SU-DHL-6 (cell line): ENCODE measurements around the gene NUDT14.

ENCODE experiments used
- CTCF ChIP-seq: fragments of 200-600 bp; sonication (generic); IDR thresholded peaks from one replicate; pipeline ENCODE4 v1.5.1; 2017; ENCODE audit warnings: antibody characterized with exemption, mild to moderate bottlenecking, low read length, moderate library complexity; ENCODE audit not compliant: insufficient read depth, poor library complexity, severe bottlenecking
- EZH2phosphoT487 ChIP-seq: fragments of 200-600 bp; sonication (generic), shearing (Covaris generic); conservative IDR thresholded peaks from 2 replicates; pipeline ENCODE4 v1.6.1; 2018; ENCODE audit warnings: mild to moderate bottlenecking, antibody characterized with exemption, low read length, moderate library complexity, mixed read lengths

DNA sequence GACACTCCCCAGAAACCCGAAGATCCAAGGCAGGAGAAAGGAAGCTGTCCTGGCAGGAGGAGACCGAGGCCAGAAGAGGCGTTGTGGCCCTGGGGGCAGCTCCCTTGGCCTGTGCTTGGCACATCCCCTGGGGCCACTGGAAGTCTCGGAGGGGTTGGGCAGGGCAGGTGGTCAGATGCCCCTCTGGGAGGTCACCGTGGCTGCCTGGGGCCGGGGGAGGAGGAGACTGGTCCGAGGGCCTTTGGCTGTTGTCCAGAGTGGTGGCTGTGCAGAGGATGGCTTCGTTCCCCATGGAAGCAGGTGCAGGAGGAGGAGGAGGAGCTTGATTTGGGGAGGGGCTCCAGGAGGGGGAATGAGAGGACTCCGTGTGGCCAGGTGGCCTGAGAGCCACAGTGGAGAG lies 3.3 kb upstream of the NUDT14 start:
- TF ChIP-seq CTCF (no peak), EZH2phosphoT487 (no peak)
